ENCODE results near the gene DUSP8. TPM values are rescaled to one million over a fixed set of nuclear protein-coding genes. Genes with fewer than 3 reads are reported as not detected.

The DUSP8 gene
- total and polyA plus RNA-seq, 9 of the 15 experiments (the other 6 are each of a cell fraction or from before 2014, with no cell fraction given) = 0.14 to 2.0 (median 0.86) TPM; not detected in 2

- no peaks in the 10 kb centered on the region for H3K36me3 ChIP-seq (ENCODE audit: control insufficient read depth, insufficient read depth, low read length)
- no peaks in the 10 kb centered on the region for H3K9me1 ChIP-seq (ENCODE audit: control insufficient read depth, insufficient read depth, low read length)
- H3K27me3 ChIP-seq (ENCODE audit: control insufficient read depth in 2 of 2, insufficient read depth in 2 of 2, low read length in 2 of 2) = peaks cover 0 to 14% of the 10 kb centered on the region in 2 experiments; a peak in 2 of 5 replicates
- CTCF ChIA-PET (ENCODE audit: low intra/inter-chr PET ratio) = interaction anchor here (0.6 to 0.7 kb wide), 2 partner anchors 19 to 137 kb away, joined by 4 to 5 read pairs; no protein-coding TSS in a partner anchor
- FAIRE-seq = no peak
- intact Hi-C loops (cut with micrococcal nuclease) (no loop called here), in situ Hi-C loops (cut with MboI) (no loop called here)
- no peak for DNase-seq (ENCODE audit: extremely low read depth in 1 of 4, low spot score in 3 of 4)
- 10% methylated on average over 9 of the region's 13 CpGs for WGBS (ENCODE audit: insufficient coverage, low coverage, missing lambda C conversion rate)
- no peaks in the 10 kb centered on the region for H3K9me3 ChIP-seq (replicated peaks; ENCODE audit: control insufficient read depth, insufficient read depth, low read depth, low read length)
- peaks cover 0 to 38% of the 10 kb centered on the region in 2 experiments; a peak in 1 of 5 replicates for H3K4me1 ChIP-seq (replicated peaks in 1 of 2; ENCODE audit: control insufficient read depth in 2 of 2, insufficient read depth in 2 of 2, low read length in 2 of 2)
- no peak for TF ChIP-seq ZNF766 (CRISPR knock-in tag; conservative IDR thresholded peaks at IDR 0.05)
- no peak for TF ChIP-seq BDP1 (IDR thresholded peaks at IDR 0.05; ENCODE audit: insufficient read depth, insufficient read length)
- no peak for TF ChIP-seq ZNF24 (IDR thresholded peaks at IDR 0.05)
- TF ChIP-seq ZNF274 (IDR thresholded peaks at IDR 0.05; ENCODE audit: borderline replicate concordance, low read depth, low read length) = no peak
- no peak for TF ChIP-seq RBM34 (IDR thresholded peaks at IDR 0.05; ENCODE audit: borderline replicate concordance, insufficient read depth, low read length)
- TF ChIP-seq, protein P1, sequence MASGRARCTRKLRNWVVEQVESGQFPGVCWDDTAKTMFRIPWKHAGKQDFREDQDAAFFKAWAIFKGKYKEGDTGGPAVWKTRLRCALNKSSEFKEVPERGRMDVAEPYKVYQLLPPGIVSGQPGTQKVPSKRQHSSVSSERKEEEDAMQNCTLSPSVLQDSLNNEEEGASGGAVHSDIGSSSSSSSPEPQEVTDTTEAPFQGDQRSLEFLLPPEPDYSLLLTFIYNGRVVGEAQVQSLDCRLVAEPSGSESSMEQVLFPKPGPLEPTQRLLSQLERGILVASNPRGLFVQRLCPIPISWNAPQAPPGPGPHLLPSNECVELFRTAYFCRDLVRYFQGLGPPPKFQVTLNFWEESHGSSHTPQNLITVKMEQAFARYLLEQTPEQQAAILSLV (tag; IDR thresholded peaks at IDR 0.05) = no peak
- no peak for TF ChIP-seq PHF21A (IDR thresholded peaks at IDR 0.05; ENCODE audit: borderline replicate concordance, low read depth)
- no peak for TF ChIP-seq CREM (IDR thresholded peaks at IDR 0.05; ENCODE audit: low read depth)
- TF ChIP-seq MAFF (IDR thresholded peaks at IDR 0.05; ENCODE audit: low read length) = no peak
- peaks cover 11% of the 10 kb centered on the region; the same call in 1 of the 2 replicates for H4K20me1 ChIP-seq (replicated peaks; ENCODE audit: control insufficient read depth, insufficient read depth, low read length)
- no peak overlapping the region for H3K4me3 ChIP-seq
- no TSS peak for BruUV-seq (replicated peaks)
- no peak overlapping the region for H3K27ac ChIP-seq (ENCODE audit: extremely low read depth, low read depth, low read length)
- no peak overlapping the region for H3K9ac ChIP-seq (ENCODE audit: insufficient read depth in 1 of 2, low read depth in 2 of 2, low read length in 2 of 2)
- no peak overlapping the region for H2AFZ ChIP-seq (ENCODE audit: low read depth, low read length)
- POLR2A ChIA-PET = no interaction called here
- H3K4me2 ChIP-seq (ENCODE audit: insufficient read depth, low read length) = no peak overlapping the region
- ATAC-seq = no peak
- H3K79me2 ChIP-seq (ENCODE audit: control insufficient read depth, insufficient read depth, low read length) = no peaks in the 10 kb centered on the region
Observed at GRCh38 chr11:1554981-1555712, 16.9 kb downstream of the DUSP8 start.
